ENCODE results near the gene TIMP2. TPM values are rescaled to one million over a fixed set of nuclear protein-coding genes. Genes with fewer than 3 reads are reported as not detected.

Gene TIMP2
- total and polyA plus RNA-seq, 2 of the 8 experiments (the other 6 are each of a cell fraction or from before 2014, with no cell fraction given) = 18.2 to 43.3 TPM

DNA sequence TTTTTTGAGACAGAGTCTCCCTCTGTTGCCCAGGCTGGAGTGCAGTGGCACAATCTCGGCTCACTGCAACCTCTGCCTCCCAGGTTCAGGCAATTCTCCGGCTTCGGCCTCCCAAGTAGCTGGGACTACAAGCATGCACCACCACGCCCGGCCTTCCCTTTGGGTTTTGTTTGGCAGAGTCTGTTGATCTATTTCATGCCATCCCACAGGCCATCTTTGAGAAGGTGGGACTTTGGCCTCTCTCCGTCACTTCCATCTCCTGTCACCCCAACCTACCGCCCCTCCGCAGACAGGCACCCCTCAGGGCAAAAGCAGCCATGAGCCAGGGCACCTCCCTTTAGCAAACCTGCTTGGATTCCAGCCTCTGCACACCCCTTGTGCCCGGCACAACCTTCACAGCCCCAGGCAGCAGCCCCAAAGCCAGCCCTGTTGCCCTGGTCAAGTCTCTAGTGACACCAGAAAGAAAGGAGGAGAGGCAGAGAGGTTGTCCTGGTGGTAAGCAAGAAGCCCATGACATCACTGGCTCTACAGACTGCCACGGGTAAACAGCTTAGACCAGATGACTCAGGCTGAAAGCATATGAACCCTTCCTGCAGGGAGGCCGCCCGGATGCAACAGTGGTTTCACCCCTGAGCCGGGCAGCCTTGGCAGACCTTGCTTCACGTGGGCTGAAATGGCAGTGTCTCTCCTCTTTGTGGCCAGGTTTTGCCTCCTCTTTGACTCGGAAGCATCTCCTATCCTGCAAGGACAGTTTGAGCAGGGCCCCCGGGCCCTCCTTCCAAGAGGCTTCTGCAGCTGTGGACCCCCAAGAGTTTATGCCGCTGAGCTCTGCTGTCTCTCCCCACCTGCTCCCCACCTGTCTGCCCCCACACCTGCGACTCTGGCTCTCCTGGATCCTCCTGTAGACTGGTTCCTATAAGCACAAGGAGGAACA, 8.1 kb upstream of the TIMP2 start (continued):
- TF ChIP-seq CTBP2 (IDR thresholded peaks at IDR 0.05; ENCODE audit: borderline replicate concordance, insufficient read depth, insufficient read length, low read length) (no peak), SP4 (IDR thresholded peaks at IDR 0.05; ENCODE audit: low read length) (no peak), NRF1 (IDR thresholded peaks at IDR 0.05; ENCODE audit: low read depth, low read length) (no peak), POLR2A (IDR thresholded peaks at IDR 0.05; ENCODE audit: control extremely low read depth in 1 of 2, low read depth in 2 of 2, low read length in 2 of 2) (no peak), EGR1 (IDR thresholded peaks at IDR 0.05; ENCODE audit: borderline replicate concordance, low read depth, low read length) (no peak)
- TF ChIP-seq, protein P1, sequence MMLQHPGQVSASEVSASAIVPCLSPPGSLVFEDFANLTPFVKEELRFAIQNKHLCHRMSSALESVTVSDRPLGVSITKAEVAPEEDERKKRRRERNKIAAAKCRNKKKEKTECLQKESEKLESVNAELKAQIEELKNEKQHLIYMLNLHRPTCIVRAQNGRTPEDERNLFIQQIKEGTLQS (IDR thresholded peaks at IDR 0.05; ENCODE audit: insufficient read depth, low read depth, low read length) = no peak
- TF ChIP-seq, protein P2, sequence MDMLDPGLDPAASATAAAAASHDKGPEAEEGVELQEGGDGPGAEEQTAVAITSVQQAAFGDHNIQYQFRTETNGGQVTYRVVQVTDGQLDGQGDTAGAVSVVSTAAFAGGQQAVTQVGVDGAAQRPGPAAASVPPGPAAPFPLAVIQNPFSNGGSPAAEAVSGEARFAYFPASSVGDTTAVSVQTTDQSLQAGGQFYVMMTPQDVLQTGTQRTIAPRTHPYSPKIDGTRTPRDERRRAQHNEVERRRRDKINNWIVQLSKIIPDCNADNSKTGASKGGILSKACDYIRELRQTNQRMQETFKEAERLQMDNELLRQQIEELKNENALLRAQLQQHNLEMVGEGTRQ (IDR thresholded peaks at IDR 0.05; ENCODE audit: low read length) = no peak

Data from H1 (cell line).